Body of pancreas (tissue), 4 donors: ENCODE results near the gene ZNF394. TPM values are rescaled to one million over a fixed set of nuclear protein-coding genes. Genes with fewer than 3 reads are reported as not detected.

Experiments used
- ATAC-seq: fragments of 150-250 bp; one replicate; pipeline ENCODE4 v1.9.1; 2016
- DNase-seq, 4 donors: peaks; one replicate each; pipeline ENCODE4 v3.0.0-alpha.2; 2019
- H3K27ac ChIP-seq, 4 donors: fragments of 200-600 bp; sonication (generic); 1 replicate in 3 of 4; 2 replicates in 1 of 4; pipeline versions ENCODE4 v1.5.1 to v1.6.1; 2016 to 2019; ENCODE audit warnings: mild to moderate bottlenecking in 1 of 4, mixed read lengths in 1 of 4, moderate library complexity in 1 of 4
- H3K27me3 ChIP-seq, 2 donors: fragments of 200-600 bp; sonication (generic); one replicate each; pipeline ENCODE4 v1.6.0; 2016; ENCODE audit warnings: mild to moderate bottlenecking in 1 of 2
- H3K36me3 ChIP-seq, 2 donors: fragments of 200-600 bp; sonication (generic); replicated peaks in 1 of 2; 2 replicates each; pipeline ENCODE4 v1.5.1; 2016; ENCODE audit warnings: low read depth in 2 of 2; ENCODE audit not compliant: insufficient read depth in 1 of 2
- H3K4me1 ChIP-seq: fragments of 200-600 bp; sonication (generic); one replicate; pipeline ENCODE4 v1.6.0; 2016
- H3K4me3 ChIP-seq, 2 donors: fragments of 200-600 bp; sonication (generic); 1 replicate in 1 of 2; 2 replicates in 1 of 2; pipeline ENCODE4 v1.5.1; 2016 to 2019
- H3K9me3 ChIP-seq, 3 donors: fragments of 200-600 bp; sonication (generic); 1 replicate in 2 of 3; 2 replicates in 1 of 3; pipeline ENCODE4 v1.5.1; 2016
- POLR2A ChIP-seq, 3 donors: fragments of 450-650 bp; IDR thresholded peaks; one replicate each; pipeline ENCODE4 v1.6.1; 2016; ENCODE audit warnings: antibody characterized with exemption in 3 of 3, mild to moderate bottlenecking in 2 of 3
- WGBS, 2 donors: methylation state at CpG; one replicate each; pipeline ENCODE4 v1.1.5; 2017; 5-methylcytosine and 5-hydroxymethylcytosine counted together
- intact Hi-C: fragments of 100-400 bp; cut with DNase I; formaldehyde crosslinking; loops from one replicate; pipeline ENCODE4 v1.15.1; 2023
- total RNA-seq, 2 donors: library from RNA; depleted of rRNA; stranded (reverse); fragments of >200 nt; gene quantifications; one replicate each; pipeline ENCODE4 v1.1.0, GENCODE V29; 2016
- TF ChIP-seq, protein P1 (sequence below), 7 experiments: fragments of 450-650 bp in 4 of 7; fragments of 200-600 bp in 3 of 7; sonication (generic) in 3 of 7; IDR thresholded peaks; one replicate each; pipeline ENCODE4 v1.5.1; 2016 to 2019; ENCODE audit warnings: antibody characterized with exemption in 7 of 7

ZNF394 gene
- total RNA-seq, 2 donors from 2014 or later: 18.7 to 21.4 TPM

DNA sequence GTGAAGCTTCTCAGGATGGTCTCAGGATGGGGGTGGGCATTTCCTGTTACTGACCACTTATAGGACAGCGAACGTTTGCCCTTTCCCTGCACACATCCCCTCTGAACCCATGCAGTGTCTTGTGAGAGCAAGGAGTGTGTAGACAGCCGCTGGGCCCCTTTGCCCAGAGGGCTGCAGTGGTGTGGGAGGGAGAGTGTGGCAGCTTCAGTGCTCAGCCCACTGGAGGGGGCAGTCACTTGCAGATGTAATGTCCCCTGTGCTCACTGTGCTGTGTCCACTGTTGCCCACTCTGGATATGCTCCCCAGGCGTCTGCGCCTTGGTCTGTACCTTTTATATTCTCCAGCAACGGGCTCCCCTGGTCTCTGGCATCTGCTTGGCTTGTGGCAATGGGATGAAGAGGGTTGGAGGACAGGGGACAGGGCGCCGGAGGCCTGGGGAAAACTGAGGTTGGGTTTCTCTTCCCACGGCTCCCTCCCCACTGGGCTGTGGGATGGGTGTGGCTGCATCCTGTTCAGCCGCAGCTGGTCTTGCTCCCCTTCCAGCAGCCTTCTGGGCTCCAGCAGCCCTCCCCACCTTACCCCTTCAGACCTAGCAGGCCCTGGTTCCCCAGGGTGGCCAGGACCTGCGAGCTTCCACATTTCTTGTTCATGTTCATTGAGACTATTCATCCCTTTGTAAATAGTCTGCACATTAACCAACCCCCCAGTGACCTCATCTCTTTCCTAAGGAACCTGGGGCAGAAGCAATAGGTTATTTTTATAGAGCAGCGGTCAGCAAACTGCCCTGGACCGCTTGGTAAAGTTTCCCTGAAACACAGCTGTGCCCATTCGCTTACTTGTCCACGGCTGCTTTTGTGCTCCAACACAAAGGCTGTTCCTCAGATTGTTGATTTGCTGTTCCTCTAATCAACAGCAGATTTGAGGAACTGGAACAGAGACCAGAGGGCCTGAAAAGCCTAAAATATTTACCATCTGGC, 21.3 kb downstream of the ZNF394 start:
- no peak overlapping the region for H3K27ac ChIP-seq
- no peak overlapping the region for H3K4me3 ChIP-seq
- no peak for DNase-seq

DNA sequence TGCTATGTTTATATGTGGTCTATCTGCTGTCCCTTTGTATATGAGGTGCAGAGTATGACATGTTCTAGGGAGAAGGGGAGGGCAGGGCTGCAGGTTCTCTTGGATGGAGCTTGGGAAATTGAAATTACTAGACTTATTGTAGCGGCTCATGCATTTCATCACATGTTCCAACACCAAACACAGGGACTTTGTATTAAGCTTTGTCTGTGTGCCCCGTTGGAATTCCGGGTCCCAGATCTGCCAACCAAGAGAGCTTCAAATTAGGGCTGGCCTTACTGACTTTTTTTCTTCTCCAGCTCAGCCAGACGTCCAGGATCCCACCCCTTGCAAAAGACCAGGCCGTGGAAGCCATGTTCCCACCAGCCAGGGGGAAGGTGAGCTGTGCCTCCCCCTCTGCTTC, 24.0 kb downstream of the ZNF394 start:
- 74 to 83% methylated on average over 5 of the region's 5 CpGs for WGBS, 2 donors
- intact Hi-C loops: no loop called here
- DNase-seq (no peak), ATAC-seq (no peak)
- no peak for TF ChIP-seq POLR2A (IDR thresholded peaks at IDR 0.05)
- TF ChIP-seq, protein P1, sequence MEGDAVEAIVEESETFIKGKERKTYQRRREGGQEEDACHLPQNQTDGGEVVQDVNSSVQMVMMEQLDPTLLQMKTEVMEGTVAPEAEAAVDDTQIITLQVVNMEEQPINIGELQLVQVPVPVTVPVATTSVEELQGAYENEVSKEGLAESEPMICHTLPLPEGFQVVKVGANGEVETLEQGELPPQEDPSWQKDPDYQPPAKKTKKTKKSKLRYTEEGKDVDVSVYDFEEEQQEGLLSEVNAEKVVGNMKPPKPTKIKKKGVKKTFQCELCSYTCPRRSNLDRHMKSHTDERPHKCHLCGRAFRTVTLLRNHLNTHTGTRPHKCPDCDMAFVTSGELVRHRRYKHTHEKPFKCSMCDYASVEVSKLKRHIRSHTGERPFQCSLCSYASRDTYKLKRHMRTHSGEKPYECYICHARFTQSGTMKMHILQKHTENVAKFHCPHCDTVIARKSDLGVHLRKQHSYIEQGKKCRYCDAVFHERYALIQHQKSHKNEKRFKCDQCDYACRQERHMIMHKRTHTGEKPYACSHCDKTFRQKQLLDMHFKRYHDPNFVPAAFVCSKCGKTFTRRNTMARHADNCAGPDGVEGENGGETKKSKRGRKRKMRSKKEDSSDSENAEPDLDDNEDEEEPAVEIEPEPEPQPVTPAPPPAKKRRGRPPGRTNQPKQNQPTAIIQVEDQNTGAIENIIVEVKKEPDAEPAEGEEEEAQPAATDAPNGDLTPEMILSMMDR (IDR thresholded peaks at IDR 0.05): no peak
- Histone ChIP-seq H3K9me3 (no peaks in the 10 kb centered on the region), H3K4me1 (peaks cover 12% of the 10 kb centered on the region), H3K4me3 (no peak overlapping the region), H3K27me3 (no peaks in the 10 kb centered on the region), H3K27ac (no peak overlapping the region), H3K36me3 (no peaks in the 10 kb centered on the region)

More for the DNA sequence above, 21.3 kb downstream of the ZNF394 start:
- peaks cover 3% of the 10 kb centered on the region for H3K4me1 ChIP-seq
- TF ChIP-seq POLR2A (IDR thresholded peaks at IDR 0.05): no peak
- TF ChIP-seq, protein P1 (IDR thresholded peaks at IDR 0.05): no peak
- 82 to 84% methylated on average over 15 of the region's 15 CpGs for WGBS, 2 donors
- ATAC-seq: no peak
- intact Hi-C loops: no loop called here
- H3K9me3 ChIP-seq: no peaks in the 10 kb centered on the region
- peaks cover 0 to 2% of the 10 kb centered on the region in 2 donors for H3K36me3 ChIP-seq
- no peaks in the 10 kb centered on the region for H3K27me3 ChIP-seq

DNA sequence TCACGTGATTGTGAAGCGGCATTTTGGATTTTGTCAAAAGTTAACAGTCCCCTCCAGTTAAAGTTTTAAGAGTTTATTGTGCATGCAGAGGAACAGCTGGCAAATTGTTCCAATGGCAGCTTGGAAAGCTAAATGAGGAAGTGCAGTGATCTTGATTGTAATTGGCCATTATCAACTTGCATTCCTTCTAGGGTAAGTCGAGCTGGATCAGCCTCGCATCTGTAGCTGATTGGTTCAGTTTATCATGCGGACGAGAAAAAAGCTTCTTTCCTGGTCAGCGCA, 26.8 kb downstream of the ZNF394 start:
- ATAC-seq (peak; percentile 18), DNase-seq (peak in 1 of 4 donors; percentile 34)
- intact Hi-C loops: no loop called here
- Histone ChIP-seq H3K27ac (peak overlapping the region in 3 of 4 donors; percentile 66 to 94 (median 89)), H3K36me3 (no peaks in the 10 kb centered on the region), H3K27me3 (no peaks in the 10 kb centered on the region), H3K4me1 (peaks cover 24% of the 10 kb centered on the region), H3K9me3 (no peaks in the 10 kb centered on the region), H3K4me3 (peak overlapping the region; percentile 86 to 95)
- 0% methylated on average over 7 of the region's 7 CpGs for whole genome bisulfite sequencing, 2 donors
- no peak for TF ChIP-seq POLR2A (IDR thresholded peaks at IDR 0.05)
- TF ChIP-seq, protein P1 (IDR thresholded peaks at IDR 0.05): no peak

DNA sequence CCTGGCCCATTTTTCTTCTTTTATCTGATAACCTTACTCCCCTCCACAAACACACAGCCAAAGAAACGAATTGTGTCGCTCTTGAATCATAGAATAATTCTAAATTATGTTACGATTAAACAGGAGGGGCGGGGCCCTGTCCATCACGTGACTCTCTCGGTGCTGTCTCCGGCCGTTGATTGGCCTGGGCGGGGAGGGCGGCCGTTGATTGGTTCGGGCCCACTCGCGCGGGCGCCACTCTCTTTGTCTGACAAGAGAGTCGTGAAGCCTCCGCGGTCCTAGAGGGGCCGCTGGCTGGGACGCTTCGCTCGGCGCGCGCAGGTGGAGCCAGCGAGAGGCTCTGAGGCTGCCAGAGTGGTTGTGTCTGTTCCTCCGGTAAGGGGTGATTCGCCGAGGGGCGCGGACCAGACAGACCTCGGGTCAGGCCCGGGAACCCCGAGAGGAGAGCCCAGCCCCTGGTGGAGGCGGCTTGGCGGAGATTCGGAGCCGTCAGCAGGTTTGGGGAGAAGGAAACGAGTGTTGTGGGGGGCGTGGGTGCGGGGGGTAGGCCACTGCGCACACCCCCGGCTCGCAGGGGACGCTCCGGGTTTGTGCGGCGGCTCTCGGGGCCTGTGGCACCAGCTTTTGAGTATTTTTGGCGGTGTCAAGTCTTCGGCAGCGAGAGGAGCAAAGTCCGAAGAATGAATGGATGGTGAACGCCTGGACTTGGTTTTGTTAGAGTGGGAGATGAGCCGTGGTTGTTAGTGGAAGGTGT, 27.3 kb downstream of the ZNF394 start, which contains the start of gene ZNF789:
Gene ZNF789, plus strand, starts transcription at position 330 of the 754 bp plus-strand sequence. CDS start 3,567 bp downstream, outside the sequence.
- ATAC-seq (peak; percentile 99), DNase-seq (peak; percentile 97 to 99 (median 98))
- TF ChIP-seq, protein P1 (IDR thresholded peaks at IDR 0.05): peak in 1 of 7 experiments; percentile 5
- TF ChIP-seq POLR2A (IDR thresholded peaks at IDR 0.05): peak; percentile 10 to 72 (median 72)
- Histone ChIP-seq H3K9me3 (no peaks in the 10 kb centered on the region), H3K4me3 (peak within 1 kb of the TSS; percentile 86 to 95), H3K4me1 (peaks cover 24% of the 10 kb centered on the region), H3K27me3 (no peaks in the 10 kb centered on the region), H3K27ac (peak within 1 kb of the TSS; percentile 66 to 94 (median 82)), H3K36me3 (no peaks in the 10 kb centered on the region)
- intact Hi-C loops: no loop called here
- WGBS, 2 donors: 0 to 2% methylated on average over 35 to 54 of the region's 56 CpGs
